OCI-M1 (cell line): ENCODE measurements around the gene TBC1D22B.
"Not testable (repeated sequence)": the region's sequence is repeated elsewhere in the genome, so short reads cannot be mapped to it uniquely, and the experiment has no call there.

Source experiments
- DNase-seq: peaks from one replicate; lab custom pipeline; 2025; lab: John Stamatoyannopoulos, UW

TBC1D22B gene

GRCh38 chr6:37321516-37322415, 64.2 kb downstream of the TBC1D22B start:
- DNase-seq = no peak

- no peak for DNase-seq
These were observed 66.0 kb downstream of the TBC1D22B start for GRCh38 chr6:37323580-37323979.

DNA sequence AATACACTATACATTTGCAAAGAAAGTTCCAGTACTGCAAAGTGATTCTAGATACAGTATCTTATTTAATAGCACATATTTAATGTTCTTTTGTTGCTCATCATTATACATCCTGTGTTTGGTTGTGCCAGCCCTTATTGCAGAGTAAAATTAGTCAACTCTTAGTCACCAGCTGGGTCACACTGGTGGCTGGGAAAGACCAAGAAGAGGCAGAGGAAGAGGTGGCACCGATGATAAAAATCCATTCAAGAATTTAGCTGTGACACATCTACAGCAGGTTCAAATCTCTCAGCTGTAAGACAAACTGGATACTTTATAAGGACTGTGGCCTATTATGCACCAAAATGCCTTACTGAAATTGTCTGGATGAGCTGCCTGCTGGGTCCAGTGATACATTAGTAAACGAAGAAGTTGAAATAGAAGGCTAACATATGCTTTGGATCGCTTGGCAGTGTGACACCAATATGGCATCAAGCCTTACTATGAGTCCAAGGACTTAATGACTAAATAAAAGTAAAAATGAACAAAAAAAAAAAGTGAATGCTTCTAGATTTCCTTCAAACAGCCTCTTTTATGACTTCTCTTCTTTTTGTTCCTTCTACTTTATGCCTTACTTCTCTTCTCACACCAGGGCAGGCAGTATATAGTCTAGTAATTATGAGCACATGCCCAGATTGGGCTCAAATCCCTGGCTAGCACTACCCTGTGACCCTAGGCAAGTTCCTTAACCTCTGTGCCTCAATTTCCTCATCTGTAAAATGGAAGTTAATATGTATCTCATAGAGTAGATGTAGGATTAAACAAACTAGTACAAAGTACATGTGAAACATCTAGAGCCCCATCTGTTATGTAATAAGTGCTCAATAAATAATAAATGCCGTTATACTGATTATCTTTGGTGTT, 66.8 kb downstream of the TBC1D22B start:
- no peak for DNase-seq

DNA sequence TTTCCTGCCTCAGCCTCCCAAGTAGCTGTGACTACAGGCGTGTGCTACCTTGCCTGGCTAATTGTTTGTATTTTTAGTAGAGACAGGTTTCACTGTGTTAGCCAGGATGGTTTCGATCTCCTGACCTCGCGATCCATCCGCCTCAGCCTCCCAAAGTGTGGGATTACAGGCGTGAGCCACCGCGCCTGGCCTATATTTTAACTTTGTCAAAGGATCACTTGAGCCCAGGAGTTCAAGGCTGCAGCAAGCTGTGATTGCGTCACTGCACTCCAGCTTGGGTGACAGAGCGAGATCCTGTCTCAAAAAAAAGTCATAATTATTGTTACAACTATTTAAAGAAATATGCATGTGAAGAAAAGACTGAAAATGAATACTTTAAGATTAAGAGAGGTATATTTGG, 72.8 kb downstream of the TBC1D22B start:
- DNase-seq = not testable (repeated sequence)

DNA sequence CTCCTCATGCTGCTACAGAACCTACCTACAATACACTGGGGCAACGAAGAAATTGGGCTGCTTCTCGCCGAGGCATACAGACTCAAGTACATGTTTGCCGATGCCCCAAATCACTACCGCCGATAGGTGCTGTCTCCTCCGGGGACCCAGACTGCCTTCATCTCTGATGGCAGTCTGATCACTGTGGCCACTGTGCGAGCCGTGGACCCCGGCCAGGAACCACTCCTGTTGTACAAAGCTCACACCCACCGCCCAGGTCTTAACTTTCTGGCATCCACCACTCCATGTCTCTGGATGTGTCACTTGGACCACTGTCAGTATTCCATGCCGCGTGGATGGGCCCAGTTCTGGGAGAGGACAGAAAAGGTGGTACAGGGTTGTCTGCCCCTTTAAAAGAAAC, 73.5 kb downstream of the TBC1D22B start:
- DNase-seq = no peak

- no peak for DNase-seq
These were observed 75.3 kb downstream of the TBC1D22B start for GRCh38 chr6:37332894-37333293.

GRCh38 chr6:37334047-37334446, 76.5 kb downstream of the TBC1D22B start:
- no peak for DNase-seq

DNA sequence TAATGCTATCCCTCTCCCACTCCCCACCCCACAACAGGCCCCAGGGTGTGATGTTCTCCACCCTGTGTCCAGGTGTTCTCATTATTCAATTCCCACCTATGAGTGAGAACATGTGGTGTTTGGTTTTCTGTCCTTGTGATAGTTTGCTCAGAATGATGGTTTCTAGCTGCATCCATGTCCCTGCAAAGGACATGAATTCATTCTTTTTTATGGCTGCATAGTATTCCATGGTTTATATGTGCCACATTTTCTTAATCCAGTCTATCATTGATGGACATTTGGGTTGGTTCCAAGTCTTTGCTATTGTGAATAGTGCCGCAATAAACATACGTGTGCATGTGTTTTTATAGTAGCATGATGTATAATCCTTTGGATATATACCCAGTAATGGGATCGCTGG, 80.7 kb downstream of the TBC1D22B start:
- not testable (repeated sequence) for DNase-seq

- no peak for DNase-seq
These were observed 81.2 kb downstream of the TBC1D22B start for GRCh38 chr6:37338745-37339255.

DNA sequence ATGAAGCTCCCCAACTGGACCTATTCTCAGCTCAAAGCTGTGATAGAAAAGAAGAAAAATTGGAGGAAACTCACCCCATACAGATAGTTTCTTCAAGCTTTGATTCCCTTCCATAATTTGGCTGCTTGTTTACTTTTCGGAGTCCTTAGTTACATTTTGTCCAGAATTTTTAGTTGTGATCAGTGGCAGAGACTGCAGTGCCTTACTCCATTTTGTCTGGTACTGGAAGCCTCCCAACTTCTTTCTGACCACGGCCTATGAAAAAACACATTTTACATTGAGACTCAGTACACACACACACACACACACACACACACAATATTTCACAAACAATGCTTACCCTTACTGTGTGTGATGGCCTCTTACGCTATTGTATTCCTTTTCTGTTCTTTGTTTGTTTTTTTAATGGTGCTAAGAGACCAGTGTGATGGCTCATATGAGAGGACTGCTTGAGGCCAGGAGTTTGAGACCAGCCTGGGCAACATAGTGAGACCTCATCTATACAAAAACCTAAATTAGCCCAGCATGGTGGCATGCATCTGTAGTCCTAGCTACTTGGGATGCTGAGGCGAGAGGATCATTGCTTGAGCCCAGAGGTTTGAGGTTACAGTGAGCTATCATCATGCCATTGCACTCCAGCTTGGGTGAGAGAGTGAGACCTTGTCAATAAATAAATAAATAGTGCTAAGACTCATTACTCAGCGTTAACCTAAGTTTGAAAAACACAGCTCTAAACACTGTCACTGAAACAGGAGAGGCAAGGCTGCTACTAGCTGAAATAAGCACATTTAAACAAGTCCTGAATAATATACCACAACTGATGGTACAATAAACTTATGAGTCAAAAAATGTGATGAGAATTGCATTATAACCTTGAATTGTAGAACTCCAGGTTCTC, 82.4 kb downstream of the TBC1D22B start:
- no peak for DNase-seq

DNA sequence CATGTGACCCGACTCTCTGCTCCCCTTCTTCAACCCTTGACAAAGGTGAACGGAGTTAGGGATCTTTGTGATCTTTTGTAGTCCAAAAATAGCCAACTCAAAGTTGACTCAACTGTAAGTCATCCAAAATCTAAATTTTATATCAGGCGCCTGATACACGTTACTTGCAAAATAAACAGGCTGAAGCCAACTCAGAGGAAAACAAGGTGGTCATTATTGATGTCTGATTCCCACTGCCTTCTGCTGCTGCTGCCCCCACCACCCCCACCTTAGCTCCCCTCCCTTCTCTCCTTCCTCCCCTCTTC, 83.0 kb downstream of the TBC1D22B start:
- DNase-seq = no peak

DNA sequence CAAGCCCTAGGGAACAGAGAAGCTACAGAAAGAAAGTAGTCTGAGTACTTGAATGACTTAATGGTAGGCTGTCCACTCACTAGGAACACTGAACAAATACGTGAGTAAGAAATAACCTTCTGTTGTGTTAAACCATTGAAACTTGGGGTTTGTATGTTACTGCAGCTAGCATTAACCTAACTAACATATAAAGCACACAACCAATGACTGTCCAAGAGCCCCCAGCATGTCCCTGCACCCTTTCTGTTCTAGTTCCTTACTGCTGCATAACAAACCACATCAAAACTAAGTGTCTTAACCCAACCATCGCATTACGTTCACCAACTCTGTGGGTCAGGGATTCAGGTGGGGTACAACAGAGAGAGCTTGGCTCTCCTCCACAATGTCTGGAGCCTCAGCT, 85.7 kb downstream of the TBC1D22B start:
- DNase-seq = no peak

DNA sequence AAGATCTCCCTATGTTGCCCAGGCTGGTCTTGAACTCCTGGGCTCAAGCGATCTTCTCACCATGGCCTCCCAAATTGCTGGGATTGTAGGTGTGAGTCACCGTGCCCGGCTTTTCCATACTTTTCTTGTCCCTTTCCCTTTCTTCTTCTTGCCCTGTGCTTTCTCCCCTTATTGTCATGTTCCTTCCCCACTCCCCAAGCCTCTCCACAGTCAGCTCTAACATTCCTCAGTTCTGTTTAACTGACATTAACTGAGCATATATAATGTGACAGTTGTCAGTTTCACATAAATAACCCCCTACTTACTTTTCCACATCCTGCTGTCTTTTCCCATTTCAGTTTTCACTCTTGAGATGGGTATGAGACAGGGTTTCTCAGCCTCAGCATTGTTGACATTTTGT, 86.7 kb downstream of the TBC1D22B start:
- DNase-seq = no peak

DNA sequence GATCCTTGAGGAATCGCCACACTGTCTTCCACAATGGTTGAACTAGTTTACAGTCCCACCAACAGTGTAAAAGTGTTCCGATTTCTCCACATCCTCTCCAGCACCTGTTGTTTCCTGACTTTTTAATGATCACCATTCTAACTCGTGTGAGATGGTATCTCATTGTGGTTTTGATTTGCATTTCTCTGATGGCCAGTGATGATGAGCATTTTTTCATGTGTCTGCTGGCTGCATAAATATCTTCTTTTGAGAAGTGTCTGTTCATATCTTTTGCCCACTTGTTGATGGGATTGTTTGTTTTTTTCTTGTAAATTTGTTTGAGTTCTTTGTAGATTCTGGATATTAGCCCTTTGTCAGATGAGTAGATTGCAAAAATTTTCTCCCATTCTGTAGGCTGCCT, 88.2 kb downstream of the TBC1D22B start:
- DNase-seq = not testable (repeated sequence)

DNA sequence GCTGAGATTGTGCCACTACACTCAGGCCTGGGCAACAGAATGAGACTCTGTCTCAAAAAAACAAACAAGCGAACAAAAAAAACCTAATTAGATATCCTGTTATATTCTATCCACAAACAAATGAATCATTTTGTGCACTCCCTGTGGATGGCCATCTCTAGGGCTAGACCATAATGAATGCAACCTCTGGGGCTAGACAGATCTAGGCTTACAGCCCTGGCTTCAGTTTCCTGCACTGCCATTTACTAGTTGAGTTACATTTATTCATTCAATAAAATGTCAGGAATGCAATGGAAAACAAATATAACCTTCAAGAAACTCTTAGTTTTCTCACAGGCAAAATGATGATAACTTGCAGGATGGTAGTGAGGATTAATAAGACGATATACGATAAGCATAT, 89.6 kb downstream of the TBC1D22B start:
- no peak for DNase-seq

- no peak for DNase-seq
These were observed 90.1 kb downstream of the TBC1D22B start for GRCh38 chr6:37347670-37348111.

DNA sequence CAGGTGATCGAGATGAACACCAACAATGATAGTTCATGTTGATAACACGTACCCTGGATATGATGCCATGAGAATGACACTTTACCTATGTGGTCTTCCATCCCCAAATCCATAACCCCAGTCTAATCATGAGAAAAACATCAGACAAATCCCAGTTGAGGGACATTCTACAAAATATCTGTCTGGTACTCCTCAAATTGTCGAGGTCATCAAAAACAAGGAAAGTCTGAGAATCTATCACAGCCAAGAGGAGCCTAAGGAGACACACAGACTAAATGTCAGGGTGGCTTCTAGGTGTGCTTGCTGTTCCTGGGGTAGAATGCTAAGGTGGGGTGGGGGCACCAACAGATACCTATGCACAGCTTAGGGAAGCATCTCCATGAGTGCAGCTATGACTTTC, 93.5 kb downstream of the TBC1D22B start:
- no peak for DNase-seq

DNA sequence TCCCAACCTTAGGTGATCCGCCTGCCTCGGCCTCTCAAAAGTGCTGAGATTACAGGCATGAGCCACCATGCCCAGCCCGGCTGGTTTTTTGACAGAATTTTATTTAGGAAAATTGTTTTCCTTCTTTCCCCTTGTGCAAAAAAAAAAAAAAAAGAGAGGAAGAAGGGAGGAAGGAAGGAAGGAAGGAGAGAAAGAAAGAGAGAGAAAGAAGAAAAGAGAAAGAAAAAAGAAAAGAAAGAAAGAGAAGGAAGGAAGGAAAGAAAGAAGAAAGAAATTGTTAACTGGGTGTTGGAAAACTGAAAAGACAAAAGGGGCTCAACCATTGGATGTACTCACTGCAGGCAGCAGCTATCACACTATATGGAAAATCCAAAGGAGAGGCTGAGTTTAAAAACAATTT, 94.8 kb downstream of the TBC1D22B start:
- DNase-seq = no peak

DNA sequence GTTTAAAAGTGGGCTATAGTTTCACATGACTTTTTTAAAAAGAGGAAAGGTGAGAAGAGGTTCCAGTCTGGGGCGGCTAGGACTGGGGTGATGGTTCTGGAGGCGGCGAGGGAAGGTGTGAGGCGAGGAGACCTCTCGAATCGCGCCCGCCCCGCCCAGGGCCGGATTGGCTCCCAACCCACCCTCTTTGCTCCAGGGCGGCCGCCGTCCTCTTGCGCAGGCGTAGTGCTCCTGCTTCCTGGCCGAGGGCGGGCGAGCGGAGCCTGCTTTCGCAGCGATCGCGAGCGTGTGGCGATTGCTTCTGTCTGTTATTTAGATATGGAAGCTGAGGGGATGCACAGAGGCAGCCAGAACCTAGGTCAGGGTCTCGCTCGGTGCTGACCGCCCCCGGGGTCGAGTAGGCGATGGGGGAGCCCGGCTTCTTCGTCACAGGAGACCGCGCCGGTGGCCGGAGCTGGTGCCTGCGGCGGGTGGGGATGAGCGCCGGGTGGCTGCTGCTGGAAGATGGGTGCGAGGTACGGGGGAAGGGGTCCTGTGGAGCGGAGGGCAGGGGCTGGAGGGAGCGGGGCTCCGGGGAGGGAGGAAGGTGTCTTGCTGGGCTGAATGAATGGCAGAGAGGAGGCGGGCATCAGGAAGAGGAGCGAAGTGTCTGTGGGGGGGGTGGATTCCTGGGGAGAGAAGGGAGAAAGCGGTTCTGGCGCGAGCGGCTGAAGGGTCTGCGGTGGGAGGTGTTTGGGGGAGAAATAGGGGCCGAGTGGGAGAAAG, 96.4 kb downstream of the TBC1D22B start, which contains the start of gene RNF8:
Gene RNF8, plus strand, starts transcription at position 223 of the 765 bp plus-strand sequence. Its CDS starts 182 bp downstream, at position 405.
- DNase-seq = peak; percentile 94

- DNase-seq = peak; percentile 53
These were observed 97.2 kb downstream of the TBC1D22B start for GRCh38 chr6:37354526-37355384.
